GM23248 (cell line): ENCODE measurements around the gene THTPA. TPM values are rescaled to one million over a fixed set of nuclear protein-coding genes. Genes with fewer than 3 reads are reported as not detected.

Source experiments
- DNase-seq: peaks from one replicate; pipeline ENCODE4 v3.0.0-alpha.2; 2015
- H2AFZ ChIP-seq: fragments of 200-600 bp; sonication (generic); 2 replicates; pipeline ENCODE4 v1.6.1; 2016; ENCODE audit warnings: antibody characterized with exemption
- H3F3A ChIP-seq: fragments of 200-600 bp; sonication (generic); 2 replicates; pipeline ENCODE4 v1.6.1; 2016; ENCODE audit warnings: mild to moderate bottlenecking, antibody characterized with exemption, mixed run types; ENCODE audit not compliant: insufficient read depth
- H3K27ac ChIP-seq: fragments of 200-600 bp; sonication (generic); 2 replicates; pipeline ENCODE4 v1.5.1; 2016; ENCODE audit warnings: mild to moderate bottlenecking
- H3K27me3 ChIP-seq: fragments of 200-600 bp; sonication (generic); replicated peaks from 2 replicates; pipeline ENCODE4 v1.6.1; 2016; ENCODE audit warnings: mild to moderate bottlenecking; ENCODE audit not compliant: insufficient read depth
- H3K36me3 ChIP-seq: fragments of 200-600 bp; sonication (generic); 2 replicates; pipeline ENCODE4 v1.6.1; 2016; ENCODE audit warnings: low read depth, mild to moderate bottlenecking
- H3K4me1 ChIP-seq: fragments of 200-600 bp; sonication (generic); 2 replicates; pipeline ENCODE4 v1.6.1; 2016; ENCODE audit warnings: mild to moderate bottlenecking; ENCODE audit not compliant: insufficient read depth
- H3K4me2 ChIP-seq: fragments of 200-600 bp; sonication (generic); one replicate; pipeline ENCODE4 v1.6.1; 2016; ENCODE audit warnings: mild to moderate bottlenecking; ENCODE audit not compliant: unreplicated experiment
- H3K4me3 ChIP-seq: fragments of 200-600 bp; sonication (generic); 2 replicates; pipeline ENCODE4 v1.5.1; 2016; ENCODE audit warnings: mild to moderate bottlenecking
- H3K79me2 ChIP-seq: fragments of 200-600 bp; sonication (generic); 2 replicates; pipeline ENCODE4 v1.6.1; 2016; ENCODE audit warnings: mild to moderate bottlenecking; ENCODE audit not compliant: insufficient read depth
- H3K9ac ChIP-seq: fragments of 200-600 bp; sonication (generic); 2 replicates; pipeline ENCODE4 v1.6.1; 2016; ENCODE audit warnings: mild to moderate bottlenecking
- H3K9me2 ChIP-seq: fragments of 200-600 bp; sonication (generic); 2 replicates; pipeline ENCODE4 v1.6.1; 2016; ENCODE audit warnings: mixed run types, mild to moderate bottlenecking, moderate library complexity; ENCODE audit not compliant: insufficient read depth
- H3K9me3 ChIP-seq: fragments of 200-600 bp; sonication (generic); one replicate; pipeline ENCODE4 v1.6.1; 2017; ENCODE audit warnings: low read depth
- H4K20me1 ChIP-seq: fragments of 200-600 bp; sonication (generic); 2 replicates; pipeline ENCODE4 v1.6.0; 2016; ENCODE audit not compliant: insufficient read depth
- EZH2 ChIP-seq: fragments of 200-600 bp; sonication (generic); IDR thresholded peaks from 2 replicates; pipeline ENCODE4 v1.6.1; 2018; ENCODE audit warnings: antibody characterized with exemption, mild to moderate bottlenecking; ENCODE audit not compliant: insufficient read depth, poor library complexity, severe bottlenecking
- EZH2phosphoT487 ChIP-seq: fragments of 200-600 bp; sonication (generic); IDR thresholded peaks from 2 replicates; pipeline ENCODE4 v1.6.1; 2018; ENCODE audit warnings: antibody characterized with exemption, moderate library complexity, mild to moderate bottlenecking, low read depth; ENCODE audit not compliant: insufficient read depth
- WGBS, 2 experiments: methylation state at CpG; one replicate each; pipeline ENCODE4 v1.1.6; 2015 to 2017; ENCODE audit warnings: low lambda C conversion rate in 2 of 2, low coverage in 1 of 2; ENCODE audit errors: missing lambda C conversion rate in 2 of 2; 5-methylcytosine and 5-hydroxymethylcytosine counted together
- in situ Hi-C: fragments of 300-500 bp; cut with MboI; formaldehyde crosslinking; loops from 2 replicates; pipeline ENCODE4 v1.15.0; 2020
- polyA plus RNA-seq: library from polyadenylated mRNA; unstranded; fragments of >200 nt; fragmentation: Nextera tagmentation; extraction: Ambion mirVana; gene quantifications from 2 replicates; pipeline ENCODE4 v1.2.1, GENCODE V29; 2016
- total RNA-seq: library from RNA; depleted of rRNA; stranded (reverse); fragments of >200 nt; shearing (Covaris generic); gene quantifications from 2 replicates; pipeline ENCODE4 v1.2.3, GENCODE V29; 2014

Gene THTPA
- total and polyA plus RNA-seq, 2 experiments from 2014 or later, result 10.0 to 21.0 TPM

DNA sequence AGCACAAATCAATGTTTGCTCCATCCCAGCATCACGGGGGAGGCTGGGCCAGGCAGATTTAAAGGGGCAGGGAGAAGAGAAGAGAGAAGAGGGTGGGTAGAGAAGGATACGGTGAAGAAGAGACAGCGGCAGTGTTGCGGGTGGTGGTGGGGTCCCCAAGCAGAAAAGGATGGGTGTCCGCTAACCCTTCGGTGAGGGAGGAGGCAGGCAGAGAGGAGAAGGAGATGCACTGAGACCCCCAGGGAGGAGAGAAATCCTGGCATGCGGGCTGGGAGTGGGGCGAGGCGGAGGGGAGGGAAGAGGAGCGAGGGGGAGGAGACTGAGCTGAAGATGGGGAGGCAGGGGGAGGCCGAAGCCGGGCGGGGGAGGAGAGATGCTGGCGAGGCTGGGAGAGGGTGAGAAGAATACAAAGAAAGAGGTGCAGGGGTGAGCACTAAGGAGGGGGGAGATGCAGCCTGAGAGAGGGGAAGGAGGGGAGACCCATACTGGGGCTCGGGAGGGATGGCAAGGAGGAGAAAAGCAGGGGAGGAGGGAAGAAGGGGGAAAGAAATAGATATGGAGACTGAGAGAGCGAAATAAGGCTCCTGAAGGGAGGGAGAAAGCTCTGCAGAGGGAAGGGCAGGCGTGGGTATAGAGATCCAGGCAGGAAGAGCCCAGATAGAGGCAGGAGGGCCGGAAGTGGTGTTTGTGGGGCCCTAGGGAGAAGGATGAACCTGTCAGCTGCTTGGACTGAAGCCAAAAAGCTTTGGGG, 22.7 kb downstream of the THTPA start, which contains the start of gene JPH4:
Gene JPH4, minus strand, starts transcription at position 231 of the 751 bp plus-strand sequence. CDS start 1,337 bp downstream, outside the sequence.
- no peaks in the 10 kb centered on the region for H3K79me2 ChIP-seq
- H3K27ac ChIP-seq, result no peak within 1 kb of the TSS
- no peaks in the 10 kb centered on the region for H3F3A ChIP-seq
- H3K9me3 ChIP-seq, result no peaks in the 10 kb centered on the region
- H3K27me3 ChIP-seq, result peaks cover 47% of the 10 kb centered on the region
- H3K36me3 ChIP-seq, result no peaks in the 10 kb centered on the region
- H3K4me1 ChIP-seq, result no peaks in the 10 kb centered on the region
- in situ Hi-C loops, result no loop called here
- TF ChIP-seq EZH2phosphoT487 (no peak), EZH2 (peak; percentile 29)
- no peak for DNase-seq
- no peak within 1 kb of the TSS for H3K4me2 ChIP-seq
- H3K9me2 ChIP-seq, result no peaks in the 10 kb centered on the region
- no peak within 1 kb of the TSS for H3K4me3 ChIP-seq
- WGBS, 2 experiments, result 6 to 21% methylated on average over 9 to 18 of the region's 18 CpGs
- H3K9ac ChIP-seq, result no peak within 1 kb of the TSS
- no peak within 1 kb of the TSS for H2AFZ ChIP-seq
- H4K20me1 ChIP-seq, result no peaks in the 10 kb centered on the region

DNA sequence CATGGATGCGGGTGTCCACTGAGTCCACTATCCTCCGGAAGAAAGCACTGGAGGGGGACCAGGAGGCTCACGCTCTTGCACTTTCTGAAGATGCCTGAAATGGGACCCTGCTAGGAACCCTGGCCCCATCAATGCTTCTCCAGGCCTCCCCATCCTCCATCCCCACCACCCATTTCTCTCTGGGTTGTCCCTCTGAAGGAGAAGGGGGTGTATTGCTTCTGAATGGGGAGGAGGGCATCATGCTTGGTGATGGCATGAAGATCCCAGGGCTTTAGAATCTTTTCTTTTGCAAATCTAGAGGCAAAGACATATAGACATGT, 23.2 kb downstream of the THTPA start:
- TF ChIP-seq EZH2phosphoT487 (no peak), EZH2 (no peak)

DNA sequence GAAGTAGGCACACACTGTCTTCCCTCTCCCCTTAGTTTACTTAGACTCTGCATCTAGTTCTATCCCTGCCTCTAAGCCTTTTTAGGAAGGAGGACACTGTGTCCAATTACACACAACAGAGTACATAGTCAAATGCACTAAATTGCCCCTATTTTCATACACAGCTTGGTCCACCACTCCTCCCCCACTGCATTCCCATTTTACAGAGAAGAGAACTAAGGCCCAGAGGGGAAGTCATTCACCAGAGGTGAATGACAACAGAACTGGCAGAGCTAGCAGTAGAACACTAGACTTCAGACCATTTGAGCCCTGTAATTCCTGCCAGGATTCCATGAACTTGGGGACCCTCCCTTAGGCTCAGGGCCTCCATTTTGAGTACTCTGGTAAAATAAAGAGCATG, 23.7 kb downstream of the THTPA start:
- Histone ChIP-seq H3F3A (no peaks in the 10 kb centered on the region), H3K27me3 (peaks cover 45% of the 10 kb centered on the region), H3K4me3 (no peak overlapping the region), H3K27ac (no peak overlapping the region), H3K9ac (no peak overlapping the region), H3K36me3 (no peaks in the 10 kb centered on the region), H2AFZ (no peak overlapping the region), H3K4me1 (no peaks in the 10 kb centered on the region), H3K9me2 (no peaks in the 10 kb centered on the region), H3K9me3 (no peaks in the 10 kb centered on the region), H4K20me1 (no peaks in the 10 kb centered on the region), H3K79me2 (no peaks in the 10 kb centered on the region), H3K4me2 (no peak overlapping the region)
- in situ Hi-C loops, result no loop called here
- DNase-seq, result no peak
- TF ChIP-seq EZH2phosphoT487, result no peak
- no peak for TF ChIP-seq EZH2

More for the DNA sequence above, 23.2 kb downstream of the THTPA start:
- peaks cover 47% of the 10 kb centered on the region for H3K27me3 ChIP-seq
- no peaks in the 10 kb centered on the region for H3K79me2 ChIP-seq
- no peaks in the 10 kb centered on the region for H3K9me2 ChIP-seq
- H3K27ac ChIP-seq, result no peak overlapping the region
- no peak for DNase-seq
- WGBS, 2 experiments, result 47 to 65% methylated on average over 3 of the region's 3 CpGs
- no peak overlapping the region for H2AFZ ChIP-seq
- no peaks in the 10 kb centered on the region for H3K9me3 ChIP-seq
- H4K20me1 ChIP-seq, result no peaks in the 10 kb centered on the region
- H3K36me3 ChIP-seq, result no peaks in the 10 kb centered on the region
- H3K4me3 ChIP-seq, result no peak overlapping the region
- H3F3A ChIP-seq, result no peaks in the 10 kb centered on the region
- H3K9ac ChIP-seq, result no peak overlapping the region
- H3K4me1 ChIP-seq, result no peaks in the 10 kb centered on the region
- no peak overlapping the region for H3K4me2 ChIP-seq
- in situ Hi-C loops, result no loop called here

DNA sequence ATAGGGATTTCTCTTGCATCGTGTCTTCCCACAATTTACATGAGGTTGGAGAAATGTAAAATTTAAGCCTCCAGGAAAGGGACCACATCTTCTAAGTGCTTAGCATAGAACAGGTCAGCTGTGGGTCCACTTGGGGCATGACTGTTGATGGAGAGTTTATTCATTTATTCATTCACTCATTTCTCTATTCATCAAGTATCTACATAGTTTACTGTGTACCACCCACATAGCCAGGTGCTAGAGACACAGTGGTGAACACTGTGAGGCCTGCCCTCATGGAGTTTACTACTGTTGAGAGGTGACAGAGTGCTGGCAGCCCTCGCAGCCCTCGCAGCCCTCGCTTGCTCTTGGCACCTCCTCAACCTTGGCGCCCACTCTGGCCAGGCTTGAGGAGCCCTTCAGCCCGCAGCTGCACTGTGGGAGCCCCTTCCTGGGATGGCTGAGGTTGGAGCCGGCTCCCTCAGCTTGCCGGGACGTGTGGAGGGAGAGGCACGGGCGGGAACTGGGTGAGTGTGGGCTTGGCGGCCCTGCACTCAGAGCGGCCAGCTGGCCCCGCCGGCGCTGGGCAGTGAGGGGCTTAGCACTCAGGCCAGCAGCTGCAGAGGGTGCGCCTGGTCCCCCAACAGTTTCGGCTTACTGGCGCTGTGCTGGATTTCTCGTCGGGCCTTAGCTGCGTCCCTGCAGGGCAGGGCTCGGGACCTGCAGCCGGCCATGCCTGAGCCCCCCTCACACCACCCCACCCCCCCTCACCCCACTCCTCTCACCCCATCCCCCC, 24.3 kb downstream of the THTPA start:
- TF ChIP-seq EZH2 (no peak), EZH2phosphoT487 (no peak)
- Histone ChIP-seq H3K27me3 (peaks cover 39% of the 10 kb centered on the region), H3K79me2 (no peaks in the 10 kb centered on the region), H3K4me3 (no peak overlapping the region), H3K9ac (no peak overlapping the region), H3K9me2 (no peaks in the 10 kb centered on the region), H3K9me3 (no peaks in the 10 kb centered on the region), H2AFZ (no peak overlapping the region), H4K20me1 (no peaks in the 10 kb centered on the region), H3K27ac (no peak overlapping the region), H3K36me3 (no peaks in the 10 kb centered on the region), H3K4me2 (no peak overlapping the region), H3K4me1 (no peaks in the 10 kb centered on the region), H3F3A (no peaks in the 10 kb centered on the region)
- in situ Hi-C loops, result no loop called here
- DNase-seq, result no peak
- 64 to 73% methylated on average over 14 to 22 of the region's 24 CpGs for WGBS, 2 experiments
